ENCODE measurements around the gene ADRM1.

The ADRM1 gene

GRCh38 chr20:62326959-62327725, 24.3 kb downstream of the ADRM1 start:
- DNase-seq, result no peak

DNA sequence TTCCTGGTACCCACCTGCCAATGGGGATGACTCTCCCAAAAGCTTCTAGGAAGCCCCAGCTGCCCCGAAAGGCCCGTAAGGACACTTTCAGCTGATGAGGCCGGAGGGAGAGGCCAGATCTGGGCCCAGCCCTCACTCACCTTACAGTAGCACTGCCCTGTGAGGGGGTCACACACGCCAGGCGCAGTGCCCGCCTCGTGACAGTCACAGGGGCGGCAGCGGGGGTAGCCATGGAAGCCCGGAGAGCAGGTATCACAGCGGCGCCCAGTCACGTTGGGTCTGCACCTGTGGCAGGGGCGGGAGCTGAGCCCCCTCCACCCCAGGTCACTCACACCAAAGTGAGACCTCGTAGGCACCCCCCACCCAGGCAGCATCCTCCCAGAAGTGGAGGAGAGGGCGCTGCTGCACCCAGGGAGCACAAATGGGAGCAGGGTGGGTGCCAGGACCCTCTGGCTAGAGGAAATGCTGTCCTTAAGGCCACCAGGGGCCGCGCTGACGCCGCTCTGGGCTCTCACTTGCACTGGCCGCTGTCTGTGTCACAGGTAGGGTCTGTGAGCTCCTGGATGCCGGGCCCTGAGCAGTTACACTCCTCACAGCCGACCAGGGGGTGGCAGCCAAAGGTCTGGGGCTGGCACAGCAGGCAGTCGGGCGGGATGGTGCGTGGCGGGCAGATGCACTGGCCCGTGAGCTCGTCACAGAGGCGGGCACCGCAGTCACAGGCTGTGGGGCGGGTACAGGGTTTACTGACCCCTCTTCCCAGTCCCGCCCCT, 25.1 kb downstream of the ADRM1 start:
- DNase-seq, result no peak

GRCh38 chr20:62328684-62329388, 26.0 kb downstream of the ADRM1 start:
- no peak for DNase-seq

DNA sequence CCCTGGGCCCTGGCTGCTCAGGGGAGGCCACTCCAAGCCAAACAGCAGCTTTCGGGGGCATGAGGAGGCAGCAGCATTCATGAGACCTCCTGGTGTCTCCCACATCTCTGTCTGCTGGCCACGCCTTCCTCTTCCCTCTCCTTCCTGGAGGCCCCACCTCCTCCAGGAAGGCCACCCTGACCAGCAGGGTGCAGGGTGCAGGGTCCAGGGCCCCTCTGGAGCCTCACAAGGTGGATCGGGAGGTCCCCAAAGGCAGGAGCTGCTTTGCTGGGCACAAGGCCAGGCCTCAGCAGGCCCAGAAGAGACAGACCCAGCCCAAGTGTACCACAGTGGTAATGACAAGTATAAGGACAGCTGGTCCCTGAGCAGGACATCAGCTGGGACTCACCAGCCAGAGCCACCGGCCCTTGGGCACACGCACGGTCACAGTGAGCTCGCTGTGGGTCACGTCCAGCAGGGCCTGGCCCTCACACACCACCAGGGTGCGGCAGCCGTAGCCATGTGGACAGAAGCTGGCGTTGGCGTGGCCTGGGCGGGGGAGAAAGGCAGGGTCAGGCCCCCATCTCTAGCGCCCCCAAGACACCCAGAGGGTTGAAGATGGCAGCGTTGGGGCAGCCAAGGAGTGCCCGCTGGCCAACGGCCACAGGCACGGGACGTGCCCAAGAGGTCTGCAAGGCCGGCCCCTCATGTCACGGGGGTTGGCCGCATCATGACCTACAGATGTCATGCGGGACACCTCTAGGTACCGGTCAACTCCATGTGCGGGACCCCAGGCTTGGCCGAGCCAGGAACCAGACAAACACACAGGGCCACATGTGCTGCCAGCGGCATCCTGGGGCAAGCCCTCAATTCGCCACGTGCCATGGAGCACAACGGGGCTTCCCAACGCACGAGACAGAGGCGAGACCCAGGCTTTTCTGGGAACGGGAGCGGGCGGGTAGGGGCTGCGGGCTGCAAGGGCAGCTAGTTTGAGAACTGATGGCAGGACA, 26.9 kb downstream of the ADRM1 start:
- DNase-seq, result no peak

DNA sequence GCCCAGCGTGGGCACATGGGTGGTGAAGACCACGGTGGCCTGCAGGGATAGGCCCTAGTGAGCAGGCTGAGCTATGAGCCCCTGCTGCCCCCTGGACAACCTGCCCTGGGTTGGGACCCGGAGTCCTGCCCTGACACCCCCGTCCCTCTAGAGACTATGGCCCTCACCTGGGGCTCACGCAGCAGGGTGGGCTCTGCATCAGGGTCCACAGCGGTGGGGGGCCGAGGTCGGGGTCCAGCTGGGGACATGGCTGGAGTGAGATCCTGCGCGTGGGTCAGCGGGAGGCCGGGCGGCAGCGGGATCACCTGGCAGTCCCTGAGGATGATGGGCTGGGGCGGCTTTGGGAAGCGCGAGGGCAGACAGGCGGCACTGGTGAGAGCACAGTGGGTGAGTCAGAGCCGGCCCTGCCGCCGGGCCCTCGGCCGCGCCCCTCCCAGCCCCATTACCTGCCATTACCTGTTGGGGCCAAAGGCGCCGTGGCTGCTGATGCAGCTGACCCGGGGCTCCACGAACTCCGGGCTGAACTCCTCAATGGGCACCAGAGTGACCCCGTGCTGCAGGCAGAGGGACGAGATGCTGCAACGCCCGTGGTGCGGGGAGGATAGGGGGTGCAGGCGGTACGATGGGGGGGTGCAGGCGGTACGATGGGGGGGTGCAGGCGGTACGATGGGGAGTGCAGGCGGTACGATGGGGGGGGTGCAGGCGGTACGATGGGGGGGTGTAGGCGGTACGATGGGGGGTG, 27.9 kb downstream of the ADRM1 start:
- DNase-seq, result no peak

DNA sequence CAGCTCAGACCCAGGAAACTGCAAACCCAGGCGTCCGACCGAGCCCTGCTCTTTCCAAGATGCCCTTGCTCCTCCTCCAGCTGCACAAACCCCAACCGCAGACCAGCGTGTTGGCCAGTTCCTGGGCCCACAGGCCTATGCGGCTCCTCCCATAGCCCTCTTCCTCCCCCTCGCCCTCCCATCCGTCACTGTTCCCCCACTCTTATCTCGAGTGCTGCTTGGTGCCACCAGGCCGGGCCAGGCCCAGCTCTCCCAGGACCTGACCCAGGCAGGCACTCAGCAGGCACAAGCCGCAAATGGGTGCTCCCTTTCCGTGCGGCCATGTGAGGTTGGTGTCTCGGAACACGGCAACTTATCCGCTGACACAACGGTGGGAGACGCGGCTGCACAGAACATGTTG, 28.6 kb downstream of the ADRM1 start:
- DNase-seq, result no peak

DNA sequence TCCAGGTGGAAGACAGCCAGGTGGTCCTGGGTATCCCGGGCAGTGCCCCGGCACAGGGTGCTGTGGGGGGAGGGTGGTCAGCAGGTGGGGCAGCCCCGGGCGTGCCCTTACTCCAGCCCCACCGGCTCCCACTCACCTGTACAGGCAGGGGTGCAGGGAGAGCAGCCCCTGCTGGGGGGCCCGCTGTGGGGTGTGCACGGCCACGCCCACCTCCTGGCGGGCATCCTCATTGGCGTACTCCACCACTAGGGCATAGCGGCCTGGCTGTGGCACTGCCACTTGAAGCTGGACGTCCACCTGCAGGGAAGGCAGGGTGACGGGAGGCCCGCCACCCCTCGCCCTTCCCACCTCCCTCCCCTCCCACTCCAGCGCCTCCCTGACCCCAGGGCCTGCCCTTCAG, 29.6 kb downstream of the ADRM1 start:
- DNase-seq, result no peak

GRCh38 chr20:62332989-62333819, 30.4 kb downstream of the ADRM1 start:
- no peak for DNase-seq

- no peak for DNase-seq
Observed at GRCh38 chr20:62333820-62334595, 31.2 kb downstream of the ADRM1 start.

- no peak for DNase-seq
Observed at GRCh38 chr20:62334881-62335280, 32.1 kb downstream of the ADRM1 start.

DNA sequence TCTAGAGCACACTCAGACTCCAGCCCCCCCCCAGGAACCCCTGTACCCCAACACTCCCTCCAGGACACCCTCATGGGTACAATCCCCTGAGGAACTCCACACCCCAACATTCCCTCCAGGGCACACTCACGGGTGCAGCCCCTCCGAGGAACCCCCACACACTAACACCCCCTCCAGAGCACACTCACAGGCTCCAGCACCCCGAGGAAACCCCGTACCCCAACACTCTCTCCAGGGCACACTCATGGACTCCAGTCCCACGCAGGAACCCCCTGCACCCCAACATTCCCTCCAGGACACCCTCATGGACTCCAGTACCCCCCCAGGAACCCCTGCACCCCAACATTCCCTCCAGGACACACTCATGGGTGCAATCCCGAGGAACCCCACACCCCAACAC, 32.7 kb downstream of the ADRM1 start:
- no peak for DNase-seq

DNA sequence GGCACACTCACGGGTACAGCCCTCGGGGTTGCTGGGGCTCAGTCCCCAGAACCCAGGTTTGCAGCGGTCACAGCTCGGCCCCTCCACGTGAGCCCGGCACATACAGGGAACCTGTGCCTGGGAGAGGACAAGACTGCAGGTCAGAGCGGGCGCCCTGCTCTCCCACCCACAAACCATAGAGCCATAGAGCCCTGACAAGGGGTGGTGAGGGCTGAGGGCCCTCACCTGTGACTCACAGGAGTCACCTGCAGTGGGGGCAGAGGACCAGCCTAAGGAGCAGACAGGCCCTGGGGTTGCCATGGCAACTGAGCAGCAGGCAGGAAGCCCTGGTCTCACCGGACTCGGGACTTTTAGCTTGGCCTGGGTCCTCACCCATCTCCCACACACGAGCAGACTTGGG, 33.5 kb downstream of the ADRM1 start:
- no peak for DNase-seq

- no peak for DNase-seq
Observed at GRCh38 chr20:62336775-62337557, 34.2 kb downstream of the ADRM1 start.

DNA sequence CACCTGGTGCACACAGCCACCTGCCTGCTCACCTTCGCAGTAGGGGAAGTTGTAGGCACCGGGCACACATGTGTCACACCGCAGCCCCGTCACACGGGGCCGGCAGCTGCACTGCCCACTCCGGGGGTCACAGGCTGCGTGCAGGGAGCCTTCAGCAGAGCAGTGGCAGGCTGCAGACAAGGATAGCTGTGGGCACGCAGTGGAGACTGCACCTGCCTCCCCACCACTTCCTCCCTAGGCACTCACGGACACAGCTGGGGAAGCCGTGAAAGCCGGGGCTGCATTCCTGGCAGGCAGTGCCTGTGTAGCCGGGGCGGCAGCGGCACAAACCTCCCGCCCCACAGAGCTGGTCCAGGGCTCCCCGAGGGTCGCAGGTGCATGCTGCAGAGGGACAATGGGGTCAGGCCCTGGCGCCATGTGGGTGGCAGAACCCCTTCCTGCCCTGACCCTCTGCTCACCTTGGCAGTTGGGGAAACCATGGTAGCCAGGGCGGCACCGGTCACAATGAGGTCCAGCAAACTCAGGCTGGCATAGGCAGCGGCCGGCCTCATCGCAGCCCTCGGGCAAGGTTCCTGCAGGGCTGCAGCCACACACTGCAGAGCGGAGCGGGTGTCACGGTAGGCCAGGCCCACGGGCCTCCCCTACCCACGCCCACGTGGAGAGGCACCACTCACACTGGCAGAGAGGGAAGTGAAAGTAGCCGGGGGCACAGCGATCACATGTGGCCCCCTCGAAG, 34.9 kb downstream of the ADRM1 start:
- DNase-seq, result peak; percentile 51

DNA sequence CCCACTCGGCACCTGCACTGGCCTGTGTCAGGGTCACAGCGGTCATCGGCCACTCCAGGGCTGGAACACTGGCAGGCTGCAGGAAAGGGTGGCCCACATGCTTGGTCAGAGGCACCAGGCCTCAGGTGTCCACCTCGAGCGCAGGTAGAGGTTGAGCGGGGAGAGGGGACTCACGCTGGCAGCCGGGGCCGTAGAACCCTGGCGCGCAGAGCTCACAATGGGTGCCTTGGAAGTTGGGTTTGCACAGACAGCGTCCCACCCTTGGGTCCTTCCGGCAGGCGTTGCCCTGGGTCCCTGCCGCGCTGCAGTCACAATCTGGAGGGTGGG, 35.5 kb downstream of the ADRM1 start:
- no peak for DNase-seq

- DNase-seq, result peak; percentile 35
Observed at GRCh38 chr20:62339647-62340062, 36.9 kb downstream of the ADRM1 start.

DNA sequence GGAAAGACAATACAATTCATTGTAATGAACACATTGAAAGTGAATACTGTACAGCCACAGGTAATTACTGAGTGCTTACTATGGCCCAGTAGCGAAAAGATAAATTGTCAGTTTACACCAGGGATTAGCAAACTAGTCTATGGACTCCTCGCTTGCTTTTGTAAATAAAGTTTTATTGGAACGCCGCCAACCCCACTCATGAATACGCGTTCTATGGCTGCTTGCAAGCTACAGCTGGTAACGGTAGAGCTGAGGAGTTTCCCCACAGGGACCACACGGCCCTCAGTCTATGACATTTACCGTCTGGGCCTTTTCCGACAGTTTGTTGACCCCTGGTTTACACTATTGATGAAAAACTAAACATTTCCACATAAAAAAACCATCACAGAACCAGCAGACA, 40.1 kb downstream of the ADRM1 start:
- no peak for DNase-seq

- DNase-seq, result no peak
Observed at GRCh38 chr20:62344092-62344491, 41.3 kb downstream of the ADRM1 start.

GRCh38 chr20:62344782-62345181, 42.0 kb downstream of the ADRM1 start:
- DNase-seq, result no peak
